Endothelial cell of umbilical vein (primary cell): ENCODE measurements around the gene LDLRAD4. TPM values are rescaled to one million over a fixed set of nuclear protein-coding genes. Genes with fewer than 3 reads are reported as not detected.

ENCODE experiments used
- BruUV-seq: library from RNA; stranded (reverse); fragments of 400-500 nt; replicated peaks from 2 replicates; lab custom pipeline; 2021; lab: Mats Ljungman, UMichigan
- CTCF ChIA-PET: fragments of 300-600, 350-600 bp; sonication (Branson Sonifier 250); formaldehyde crosslinking; loops from one replicate; lab custom pipeline; 2021; ENCODE audit warnings: antibody characterized with exemption, inconsistent platforms; lab: Charles Lee
- POLR2A ChIA-PET: fragments of 300-600, 350-600 bp; sonication (Branson Sonifier 250); formaldehyde crosslinking; loops from one replicate; lab custom pipeline; 2021; ENCODE audit warnings: antibody characterized with exemption, inconsistent platforms; lab: Charles Lee
- DNase-seq: peaks from one replicate; pipeline ENCODE4 v3.0.0-alpha.2; 2011; ENCODE audit warnings: low read depth, low spot score
- FAIRE-seq: peaks from 2 replicates; lab custom pipeline; 2011; peaks lifted over from hg19 to GRCh38; lab: Jason Lieb, UNC
- H2AFZ ChIP-seq: 2 replicates; pipeline ENCODE4 v1.6.0; 2012; ENCODE audit warnings: low read depth, low read length, control low read depth, inconsistent platforms
- H3K27ac ChIP-seq: 2 replicates; pipeline ENCODE4 v1.5.1; 2011; ENCODE audit warnings: low read depth, mild to moderate bottlenecking, control low read depth, low read length, moderate library complexity; ENCODE audit not compliant: insufficient read depth
- H3K27me3 ChIP-seq, 2 experiments: 2 replicates each; pipeline versions ENCODE4 v1.6.0 to v1.6.1; 2011; ENCODE audit warnings: low read length in 2 of 2, mixed read lengths in 1 of 2; ENCODE audit not compliant: control insufficient read depth in 2 of 2, insufficient read depth in 2 of 2
- H3K36me3 ChIP-seq, 2 experiments: 2 replicates in 1 of 2; 3 replicates in 1 of 2; pipeline ENCODE4 v1.5.1; 2011; ENCODE audit warnings: low read length in 2 of 2, mild to moderate bottlenecking in 1 of 2, moderate library complexity in 1 of 2; ENCODE audit not compliant: control insufficient read depth in 2 of 2, insufficient read depth in 2 of 2; ENCODE audit errors: extremely low read depth in 1 of 2
- H3K4me1 ChIP-seq: 3 replicates; pipeline ENCODE4 v1.5.1; 2011; ENCODE audit warnings: mild to moderate bottlenecking, low read length; ENCODE audit not compliant: control insufficient read depth, insufficient read depth; ENCODE audit errors: extremely low read depth
- H3K4me2 ChIP-seq: 2 replicates; pipeline ENCODE4 v1.6.1; 2011; ENCODE audit warnings: low read length, control low read depth, mixed read lengths; ENCODE audit not compliant: insufficient read depth
- H3K4me3 ChIP-seq, 3 experiments: fragments of 200-600 bp in 1 of 3; sonication (generic), shearing (Covaris generic) in 1 of 3; replicated peaks in 1 of 3; 2 replicates each; pipeline ENCODE4 v1.5.1; 2011 to 2016; ENCODE audit warnings: control low read depth in 3 of 3, low read length in 3 of 3, mild to moderate bottlenecking in 2 of 3, inconsistent platforms in 1 of 3, low read depth in 1 of 3, moderate library complexity in 1 of 3; ENCODE audit not compliant: insufficient read depth in 1 of 3
- H3K79me2 ChIP-seq: 2 replicates; pipeline ENCODE4 v1.6.0; 2012; ENCODE audit warnings: low read length, inconsistent platforms; ENCODE audit not compliant: control insufficient read depth, insufficient read depth
- H3K9ac ChIP-seq: replicated peaks from 2 replicates; pipeline ENCODE3; 2011; ENCODE audit warnings: low read length, control low read depth; ENCODE audit not compliant: insufficient read depth; ENCODE audit errors: extremely low read depth
- H3K9me1 ChIP-seq: replicated peaks from 3 replicates; pipeline ENCODE4 v1.6.0; 2011; ENCODE audit warnings: mild to moderate bottlenecking, low read length; ENCODE audit not compliant: control insufficient read depth, insufficient read depth; ENCODE audit errors: extremely low read depth
- H3K9me3 ChIP-seq: replicated peaks from 2 replicates; pipeline ENCODE4 v1.5.1; 2012; ENCODE audit warnings: low read length, inconsistent platforms; ENCODE audit not compliant: control insufficient read depth, insufficient read depth
- H4K20me1 ChIP-seq: replicated peaks from 2 replicates; pipeline ENCODE3; 2011; ENCODE audit warnings: mild to moderate bottlenecking, low read length; ENCODE audit not compliant: control insufficient read depth, insufficient read depth; ENCODE audit errors: extremely low read depth
- CTCF ChIP-seq, 2 donors: IDR thresholded peaks; 1 replicate in 1 of 2; 2 replicates in 1 of 2; pipeline ENCODE4 v1.5.1; 2011; ENCODE audit warnings: low read length in 2 of 2, mild to moderate bottlenecking in 2 of 2, moderate library complexity in 2 of 2, control low read depth in 1 of 2, inconsistent platforms in 1 of 2, low read depth in 1 of 2; ENCODE audit not compliant: insufficient read depth in 1 of 2; ENCODE audit errors: extremely low read depth in 1 of 2
- EZH2 ChIP-seq: IDR thresholded peaks from 2 replicates; pipeline ENCODE4 v1.6.1; 2012; ENCODE audit warnings: borderline replicate concordance, low read depth, mild to moderate bottlenecking, moderate library complexity, low read length, inconsistent platforms; ENCODE audit not compliant: severe bottlenecking
- FOS ChIP-seq: IDR thresholded peaks from 2 replicates; pipeline ENCODE4 v1.6.1; 2011; ENCODE audit warnings: mild to moderate bottlenecking, low read length, moderate library complexity, borderline replicate concordance; ENCODE audit not compliant: insufficient read depth
- GATA2 ChIP-seq: IDR thresholded peaks from 2 replicates; pipeline ENCODE4 v1.7.0; 2011; ENCODE audit warnings: low read depth, mild to moderate bottlenecking, moderate library complexity, mixed read lengths, low read length; ENCODE audit not compliant: insufficient read length, insufficient read depth
- JUN ChIP-seq: IDR thresholded peaks from 2 replicates; pipeline ENCODE4 v1.6.1; 2011; ENCODE audit warnings: borderline replicate concordance, low read depth; ENCODE audit not compliant: insufficient read length, insufficient read depth
- MAX ChIP-seq: IDR thresholded peaks from 2 replicates; pipeline ENCODE4 v1.6.1; 2011; ENCODE audit not compliant: insufficient read depth, insufficient read length
- MYC ChIP-seq: IDR thresholded peaks from one replicate; pipeline ENCODE4 v1.6.1; 2011; ENCODE audit warnings: mild to moderate bottlenecking, low read depth, low read length
- POLR2A ChIP-seq: IDR thresholded peaks from 2 replicates; pipeline ENCODE4 v1.6.1; 2012; ENCODE audit warnings: low read depth, mild to moderate bottlenecking, control low read depth, low read length
- POLR2AphosphoS5 ChIP-seq: IDR thresholded peaks from 2 replicates; pipeline ENCODE4 v1.6.1; 2012; ENCODE audit warnings: low read depth, mild to moderate bottlenecking, control low read depth, low read length, moderate library complexity; ENCODE audit not compliant: insufficient read depth
- dilution Hi-C: fragments of 300-500 bp; cut with MboI; formaldehyde crosslinking; loops from one replicate; pipeline ENCODE4 v1.15.0; 2019; ENCODE audit warnings: low sequenced_read_pairs; ENCODE audit not compliant: extremely low pct_ligation_motif_present
- intact Hi-C: fragments of 100-400 bp; cut with micrococcal nuclease; formaldehyde crosslinking; loops from one replicate; pipeline ENCODE4 v1.10.0; 2022
- polyA plus RNA-seq, 4 experiments: library from polyadenylated mRNA; depleted of rRNA in 3 of 4; stranded (reverse) in 3 of 4; unstranded in 1 of 4; fragments of >200 nt; gene quantifications; 2 replicates each; pipeline versions ENCODE4 v1.2.1 to v1.2.3, GENCODE V29; 2011 to 2012; ENCODE audit warnings: missing spikeins in 1 of 4
- total RNA-seq: library from RNA; stranded (reverse); gene quantifications from 2 replicates; pipeline ENCODE4 v1.2.3, GENCODE V29; 2021

Gene LDLRAD4
- total and polyA plus RNA-seq, 2 donors (not counting 3 experiments of a cell fraction or from before 2014, with no cell fraction given), result 5.2 to 6.5 TPM

DNA sequence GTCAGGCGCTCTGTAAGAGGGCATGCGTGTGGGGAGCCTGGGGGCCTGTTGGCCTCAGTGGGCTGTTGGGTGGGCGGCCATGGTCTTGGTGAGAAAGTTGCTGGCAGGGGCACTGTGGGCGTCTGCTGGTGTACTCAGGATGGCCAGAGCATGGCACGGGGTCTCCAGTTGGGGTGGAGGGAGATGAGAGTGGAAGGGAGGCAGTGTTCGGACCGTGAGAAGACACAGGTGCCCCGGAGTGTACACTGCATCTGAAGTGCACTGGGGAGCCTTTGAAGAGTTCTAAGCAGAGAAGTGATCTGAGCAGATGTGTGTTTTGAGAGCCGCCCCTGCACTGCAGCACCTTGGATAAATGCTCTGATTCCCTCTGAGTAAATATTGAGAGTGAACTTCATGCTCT lies 150.8 kb downstream of the LDLRAD4 start:
- Histone ChIP-seq H3K4me1 (peaks cover under 1% of the 10 kb centered on the region), H3K4me2 (no peak overlapping the region), H4K20me1 (no peaks in the 10 kb centered on the region), H2AFZ (no peak overlapping the region), H3K36me3 (no peaks in the 10 kb centered on the region), H3K9ac (no peak overlapping the region), H3K9me1 (no peaks in the 10 kb centered on the region), H3K79me2 (no peaks in the 10 kb centered on the region), H3K9me3 (no peaks in the 10 kb centered on the region), H3K4me3 (no peak overlapping the region), H3K27ac (no peak overlapping the region), H3K27me3 (no peaks in the 10 kb centered on the region)
- CTCF ChIA-PET, result interaction anchor here (1.2 kb wide), 1 partner anchor 210 kb away, joined by 3 read pairs; no protein-coding TSS in a partner anchor
- no peak for TF ChIP-seq MYC
- no peak for TF ChIP-seq CTCF (IDR thresholded peaks at IDR 0.05; ENCODE audit: extremely low read depth in 1 of 2, insufficient read depth in 1 of 2, low read depth in 1 of 2, low read length in 2 of 2)
- no peak for TF ChIP-seq POLR2AphosphoS5
- TF ChIP-seq POLR2A, result no peak
- POLR2A ChIA-PET, result no interaction called here
- intact Hi-C loops, result no loop called here
- dilution Hi-C loops, result no loop called here
- FAIRE-seq (no peak), DNase-seq (no peak)
- no TSS peak for BruUV-seq

DNA sequence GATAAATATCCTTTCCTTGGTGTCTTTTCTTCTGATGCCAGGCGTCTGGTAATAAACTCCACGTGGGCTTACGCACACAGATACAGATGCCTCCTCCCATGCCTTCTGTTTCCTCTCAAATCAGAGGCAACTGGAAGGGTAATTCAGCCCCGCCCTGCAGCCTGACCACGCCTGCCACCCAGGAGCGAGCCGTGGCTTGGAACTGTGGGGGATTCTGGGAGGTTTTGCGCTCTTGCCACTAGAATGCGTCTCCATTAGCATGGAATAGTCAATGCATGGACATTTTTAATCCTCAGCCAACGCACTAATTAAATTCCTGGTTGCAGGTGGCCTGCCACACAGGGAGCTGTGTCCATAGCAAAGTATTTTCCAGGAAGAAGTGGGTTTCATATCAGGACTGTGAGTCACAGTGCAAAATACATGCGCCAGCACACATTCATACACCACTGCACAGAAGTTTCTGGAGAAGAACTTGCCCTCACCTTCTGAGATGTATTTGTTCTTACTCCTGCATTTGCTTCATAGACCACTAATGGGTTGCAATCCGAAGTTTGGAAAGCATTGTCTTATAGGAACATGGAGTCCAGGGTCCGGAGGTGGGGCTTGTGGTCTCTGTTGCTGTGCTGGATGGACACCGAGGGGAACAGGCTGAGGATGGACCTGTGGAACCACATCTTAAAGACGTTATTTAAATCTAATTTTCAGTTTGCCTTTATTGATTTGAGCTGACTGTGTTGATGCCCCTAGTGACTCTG lies 151.4 kb downstream of the LDLRAD4 start:
- H3K9me3 ChIP-seq, result no peaks in the 10 kb centered on the region
- no peak for TF ChIP-seq POLR2A
- TF ChIP-seq MYC, result no peak
- no peak for TF ChIP-seq JUN
- no peak for TF ChIP-seq CTCF (IDR thresholded peaks at IDR 0.05; ENCODE audit: extremely low read depth in 1 of 2, insufficient read depth in 1 of 2, low read depth in 1 of 2, low read length in 2 of 2)
- TF ChIP-seq EZH2, result no peak
- TF ChIP-seq FOS, result no peak
- TF ChIP-seq GATA2, result no peak
- TF ChIP-seq MAX, result no peak
- TF ChIP-seq POLR2AphosphoS5, result no peak
- H3K79me2 ChIP-seq, result no peaks in the 10 kb centered on the region
- no peaks in the 10 kb centered on the region for H3K9me1 ChIP-seq
- H3K36me3 ChIP-seq, result no peaks in the 10 kb centered on the region
- no peak overlapping the region for H2AFZ ChIP-seq
- H4K20me1 ChIP-seq, result no peaks in the 10 kb centered on the region
- CTCF ChIA-PET, result no interaction called here
- no peak overlapping the region for H3K4me3 ChIP-seq
- no peak for FAIRE-seq
- BruUV-seq, result no TSS peak
- POLR2A ChIA-PET, result no interaction called here
- intact Hi-C loops, result no loop called here
- no peaks in the 10 kb centered on the region for H3K27me3 ChIP-seq
- H3K4me1 ChIP-seq, result peaks cover 6% of the 10 kb centered on the region
- H3K27ac ChIP-seq, result no peak overlapping the region
- dilution Hi-C loops, result no loop called here
- no peak overlapping the region for H3K9ac ChIP-seq
- DNase-seq, result no peak
- H3K4me2 ChIP-seq, result no peak overlapping the region
